HG03280 (cell line): Measurements from ENCODE around the gene FHOD3.
"Not testable (repeated sequence)": the region's sequence is repeated elsewhere in the genome, so short reads cannot be mapped to it uniquely, and the experiment has no call there.

Experiments used
- ATAC-seq: cut with Tn5 transposase; IDR thresholded peaks from one replicate; pipeline ENCODE4 v1.9.1; 2021; ENCODE audit warnings: mild to moderate bottlenecking, moderate library complexity; ENCODE audit not compliant: unreplicated experiment

Gene FHOD3

GRCh38 chr18:36719630-36720029 is 422.1 kb downstream of the FHOD3 start:
- no peak for ATAC-seq

GRCh38 chr18:36721351-36721750 is 423.8 kb downstream of the FHOD3 start:
- not testable (repeated sequence) for ATAC-seq

GRCh38 chr18:36724169-36724568 is 426.7 kb downstream of the FHOD3 start:
- no peak for ATAC-seq

GRCh38 chr18:36724591-36725001 is 427.1 kb downstream of the FHOD3 start:
- ATAC-seq, result no peak

- ATAC-seq, result no peak
These were observed 430.8 kb downstream of the FHOD3 start for GRCh38 chr18:36728345-36728744.

GRCh38 chr18:36729197-36729596 is 431.7 kb downstream of the FHOD3 start:
- ATAC-seq, result no peak

- no peak for ATAC-seq
These were observed 434.8 kb downstream of the FHOD3 start for GRCh38 chr18:36732264-36732663.

GRCh38 chr18:36733150-36733549 is 435.6 kb downstream of the FHOD3 start:
- ATAC-seq, result no peak

GRCh38 chr18:36734596-36734995 is 437.1 kb downstream of the FHOD3 start:
- ATAC-seq, result no peak

GRCh38 chr18:36735130-36735529 is 437.6 kb downstream of the FHOD3 start:
- peak; percentile 68 for ATAC-seq

- no peak for ATAC-seq
These were observed 438.6 kb downstream of the FHOD3 start for GRCh38 chr18:36736094-36736493.

- no peak for ATAC-seq
These were observed 439.8 kb downstream of the FHOD3 start for GRCh38 chr18:36737316-36737715.

GRCh38 chr18:36744261-36744876 is 446.9 kb downstream of the FHOD3 start:
- no peak for ATAC-seq

- ATAC-seq, result no peak
These were observed 447.9 kb downstream of the FHOD3 start for GRCh38 chr18:36745219-36745975.

- no peak for ATAC-seq
These were observed 455.7 kb downstream of the FHOD3 start for GRCh38 chr18:36752929-36753865.

GRCh38 chr18:36756242-36756641 is 458.7 kb downstream of the FHOD3 start:
- ATAC-seq, result no peak

- no peak for ATAC-seq
These were observed 459.6 kb downstream of the FHOD3 start for GRCh38 chr18:36757081-36757480.

GRCh38 chr18:36757991-36758390 is 460.5 kb downstream of the FHOD3 start:
- no peak for ATAC-seq

- no peak for ATAC-seq
These were observed 461.1 kb downstream of the FHOD3 start for GRCh38 chr18:36758623-36759022.

GRCh38 chr18:36759167-36759776 is 461.8 kb downstream of the FHOD3 start:
- no peak for ATAC-seq

- ATAC-seq, result no peak
These were observed 463.1 kb downstream of the FHOD3 start for GRCh38 chr18:36760598-36760997.
